ENCODE measurements around the gene BEX4. TPM values are rescaled to one million over a fixed set of nuclear protein-coding genes. Genes with fewer than 3 reads are reported as not detected.
A peak's percentile ranks its signal among the peaks of the same experiment; 100 is the strongest.

Gene BEX4
- total RNA-seq, 4 donors from 2014 or later: 4.4 to 27.5 (median 16.2) TPM

GRCh38 chrX:103248553-103248952 is 33.6 kb downstream of the BEX4 start:
- no peak for DNase-seq
- in situ Hi-C loops (cut with MboI; ENCODE audit: low pct_ligation_motif_present in 1 of 4, low pct_unique_long_range_greater_than_20kb in 1 of 4, low sequenced_read_pairs in 3 of 4): no loop called here

GRCh38 chrX:103249805-103250204 is 34.9 kb downstream of the BEX4 start:
- H3K36me3 ChIP-seq: no peaks in the 10 kb centered on the region
- H3K27me3 ChIP-seq: no peaks in the 10 kb centered on the region
- no peak overlapping the region for H3K27ac ChIP-seq
- DNase-seq: no peak
- intact Hi-C loops (cut with DNase I; ENCODE audit: low total_unique reads): no loop called here
- H3K9me3 ChIP-seq: no peaks in the 10 kb centered on the region
- H3K4me3 ChIP-seq: no peak overlapping the region
- WGBS, 2 donors (ENCODE audit: low coverage in 1 of 2): 52% methylated on average over 1 of the region's 1 CpG; no CpG with 5 or more reads in 1 of the 2 donors
- in situ Hi-C loops (cut with MboI; ENCODE audit: low pct_ligation_motif_present in 1 of 4, low pct_unique_long_range_greater_than_20kb in 1 of 4, low sequenced_read_pairs in 3 of 4): no loop called here
- TF ChIP-seq POLR2A (IDR thresholded peaks at IDR 0.05): no peak
- TF ChIP-seq CTCF (IDR thresholded peaks at IDR 0.05): no peak
- TF ChIP-seq EP300 (IDR thresholded peaks at IDR 0.05; ENCODE audit: low read depth): no peak
- H3K4me1 ChIP-seq: peaks cover 0 to 6% (median 0%) of the 10 kb centered on the region in 4 donors

More at GRCh38 chrX:103248553-103248952, 33.6 kb downstream of the BEX4 start:
- Histone ChIP-seq H3K27ac (no peak overlapping the region), H3K4me3 (no peak overlapping the region), H3K27me3 (no peaks in the 10 kb centered on the region), H3K9me3 (no peaks in the 10 kb centered on the region), H3K36me3 (no peaks in the 10 kb centered on the region), H3K4me1 (peaks cover 0 to 3% (median 0%) of the 10 kb centered on the region in 4 donors)
- intact Hi-C loops (cut with DNase I; ENCODE audit: low total_unique reads): no loop called here
- no peak for TF ChIP-seq POLR2AphosphoS5 (IDR thresholded peaks at IDR 0.05)
- peak in 4 of 5 experiments; percentile 25 to 30 (median 28) for TF ChIP-seq CTCF (IDR thresholded peaks at IDR 0.05)

DNA sequence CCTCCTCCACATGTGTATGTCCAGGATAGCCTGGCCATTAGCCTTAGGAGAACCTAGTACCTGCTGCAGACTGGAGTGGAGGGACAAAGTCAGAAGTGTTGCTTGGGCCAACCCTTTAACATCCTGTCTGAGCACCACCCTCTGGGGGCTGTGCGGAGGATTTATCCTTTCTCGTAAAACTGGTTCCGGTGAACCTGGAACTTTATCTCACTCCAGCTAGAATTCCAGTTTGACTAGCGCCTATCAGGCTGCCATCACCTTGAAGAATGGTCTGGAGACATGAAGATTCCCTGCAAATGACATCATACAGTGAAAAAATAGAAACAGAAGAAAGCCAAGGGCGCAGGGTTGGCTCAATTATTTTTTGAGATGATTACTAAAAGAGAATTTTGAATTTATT is 36.1 kb downstream of the BEX4 start:
- intact Hi-C loops (cut with DNase I; ENCODE audit: low total_unique reads): no loop called here
- H3K4me1 ChIP-seq: peaks cover 0 to 9% (median 0%) of the 10 kb centered on the region in 4 donors
- H3K36me3 ChIP-seq: no peaks in the 10 kb centered on the region
- H3K27ac ChIP-seq: no peak overlapping the region
- TF ChIP-seq POLR2A (IDR thresholded peaks at IDR 0.05) (no peak), CTCF (IDR thresholded peaks at IDR 0.05) (no peak), EP300 (IDR thresholded peaks at IDR 0.05; ENCODE audit: low read depth) (no peak), POLR2AphosphoS5 (IDR thresholded peaks at IDR 0.05) (no peak)
- no peaks in the 10 kb centered on the region for H3K9me3 ChIP-seq
- no peak for DNase-seq
- in situ Hi-C loops (cut with MboI; ENCODE audit: low pct_ligation_motif_present in 1 of 4, low pct_unique_long_range_greater_than_20kb in 1 of 4, low sequenced_read_pairs in 3 of 4): no loop called here
- no peak overlapping the region for H3K4me3 ChIP-seq
- H3K27me3 ChIP-seq: no peaks in the 10 kb centered on the region
- WGBS, 2 donors (ENCODE audit: low coverage in 1 of 2): 66% methylated on average over 5 of the region's 5 CpGs; no CpG with 5 or more reads in 1 of the 2 donors

- in situ Hi-C loops (cut with MboI; ENCODE audit: low pct_ligation_motif_present in 1 of 4, low pct_unique_long_range_greater_than_20kb in 1 of 4, low sequenced_read_pairs in 3 of 4) (no loop called here), intact Hi-C loops (cut with DNase I; ENCODE audit: low total_unique reads) (no loop called here)
- 20 to 53% methylated on average over 1 to 8 of the region's 8 CpGs for WGBS, 2 donors (ENCODE audit: low coverage in 1 of 2)
- TF ChIP-seq POLR2AphosphoS5 (IDR thresholded peaks at IDR 0.05): no peak
- TF ChIP-seq CTCF (IDR thresholded peaks at IDR 0.05): no peak
- no peak for TF ChIP-seq EP300 (IDR thresholded peaks at IDR 0.05; ENCODE audit: low read depth)
- TF ChIP-seq POLR2A (IDR thresholded peaks at IDR 0.05): no peak
- Histone ChIP-seq H3K9me3 (no peaks in the 10 kb centered on the region), H3K4me3 (peak overlapping the region in 3 of 4 donors; percentile 41 to 72 (median 68)), H3K27ac (peak overlapping the region; percentile 80 to 92 (median 90)), H3K27me3 (no peaks in the 10 kb centered on the region), H3K36me3 (no peaks in the 10 kb centered on the region), H3K4me1 (peaks cover 0 to 9% (median 0%) of the 10 kb centered on the region in 4 donors)
- DNase-seq: no peak
These were observed 38.7 kb downstream of the BEX4 start for GRCh38 chrX:103253608-103254007.

Measured in transverse colon (tissue), 4 donors.